Panc1 (cell line): Measurements from ENCODE around the gene SLCO3A1.

ENCODE experiments used
- POLR2AphosphoS5 ChIP-seq: IDR thresholded peaks from 2 replicates; pipeline ENCODE4 v1.6.1; 2012; ENCODE audit warnings: mild to moderate bottlenecking, low read depth, low read length, moderate library complexity
- TF ChIP-seq, protein P1 (sequence below): fragments of 450-650 bp; IDR thresholded peaks from 2 replicates; pipeline ENCODE4 v1.5.1; 2017; ENCODE audit warnings: mild to moderate bottlenecking

DNA sequence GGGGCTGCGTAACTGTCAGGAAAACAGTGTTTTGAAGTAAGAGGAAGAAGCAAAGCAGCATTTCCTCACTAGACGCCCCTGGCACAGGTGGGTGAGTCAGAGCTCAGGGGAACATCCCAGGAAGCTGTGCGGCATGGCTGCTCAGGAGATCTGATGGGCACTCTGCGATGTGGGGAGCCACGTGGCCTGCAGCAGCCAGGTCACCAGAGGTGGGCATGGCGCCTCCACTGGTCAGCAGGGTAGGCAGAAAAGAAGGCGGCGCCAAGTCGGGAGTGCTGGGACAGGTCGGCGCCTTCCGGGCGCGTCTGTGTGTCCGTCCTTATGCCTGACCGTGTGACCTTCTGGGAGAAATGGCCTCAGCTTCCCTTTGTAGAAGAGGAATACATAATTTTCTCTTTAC, 290.3 kb downstream of the SLCO3A1 start:
- no peak for TF ChIP-seq POLR2AphosphoS5
- TF ChIP-seq, protein P1, sequence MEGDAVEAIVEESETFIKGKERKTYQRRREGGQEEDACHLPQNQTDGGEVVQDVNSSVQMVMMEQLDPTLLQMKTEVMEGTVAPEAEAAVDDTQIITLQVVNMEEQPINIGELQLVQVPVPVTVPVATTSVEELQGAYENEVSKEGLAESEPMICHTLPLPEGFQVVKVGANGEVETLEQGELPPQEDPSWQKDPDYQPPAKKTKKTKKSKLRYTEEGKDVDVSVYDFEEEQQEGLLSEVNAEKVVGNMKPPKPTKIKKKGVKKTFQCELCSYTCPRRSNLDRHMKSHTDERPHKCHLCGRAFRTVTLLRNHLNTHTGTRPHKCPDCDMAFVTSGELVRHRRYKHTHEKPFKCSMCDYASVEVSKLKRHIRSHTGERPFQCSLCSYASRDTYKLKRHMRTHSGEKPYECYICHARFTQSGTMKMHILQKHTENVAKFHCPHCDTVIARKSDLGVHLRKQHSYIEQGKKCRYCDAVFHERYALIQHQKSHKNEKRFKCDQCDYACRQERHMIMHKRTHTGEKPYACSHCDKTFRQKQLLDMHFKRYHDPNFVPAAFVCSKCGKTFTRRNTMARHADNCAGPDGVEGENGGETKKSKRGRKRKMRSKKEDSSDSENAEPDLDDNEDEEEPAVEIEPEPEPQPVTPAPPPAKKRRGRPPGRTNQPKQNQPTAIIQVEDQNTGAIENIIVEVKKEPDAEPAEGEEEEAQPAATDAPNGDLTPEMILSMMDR: no peak
